BLaER1 treated with 17β-estradiol and CSF1 and Interleukin-3, amounts not matched to agents 10 nM and 100 nM (cell line): ENCODE data around the gene PRDM5.
A peak's percentile ranks its signal among the peaks of the same experiment; 100 is the strongest.
"Not testable (repeated sequence)": the region's sequence is repeated elsewhere in the genome, so short reads cannot be mapped to it uniquely, and the experiment has no call there.

ENCODE experiments used
- H3K27ac ChIP-seq, 11 experiments: shearing (Covaris generic); formaldehyde crosslinking; 2 replicates each; pipeline ENCODE4 v1.8.1; 2022
- H3K27me3 ChIP-seq, 11 experiments: shearing (Covaris generic); formaldehyde crosslinking; 2 replicates each; pipeline ENCODE4 v1.8.1; 2022
- H3K36me3 ChIP-seq, 11 experiments: shearing (Covaris generic); formaldehyde crosslinking; 2 replicates each; pipeline ENCODE4 v1.8.1; 2022
- H3K4me1 ChIP-seq, 10 experiments: shearing (Covaris generic); formaldehyde crosslinking; 2 replicates each; pipeline ENCODE4 v1.8.1; 2022
- H3K4me2 ChIP-seq, 11 experiments: shearing (Covaris generic); formaldehyde crosslinking; 2 replicates each; pipeline ENCODE4 v1.8.1; 2022
- H3K4me3 ChIP-seq, 10 experiments: shearing (Covaris generic); formaldehyde crosslinking; 2 replicates each; pipeline ENCODE4 v1.8.1; 2022
- H3K9ac ChIP-seq, 11 experiments: shearing (Covaris generic); formaldehyde crosslinking; 2 replicates each; pipeline ENCODE4 v1.8.1; 2022
- H3K9me3 ChIP-seq, 11 experiments: shearing (Covaris generic); formaldehyde crosslinking; replicated peaks in 1 of 11; 2 replicates each; pipeline ENCODE4 v1.8.1; 2022
- H4K20me1 ChIP-seq, 11 experiments: shearing (Covaris generic); formaldehyde crosslinking; 2 replicates each; pipeline ENCODE4 v1.8.1; 2022
- Cebpa-rat ChIP-seq, 11 experiments: shearing (Covaris generic); IDR thresholded peaks; 2 replicates each; pipeline ENCODE4 v1.8.1; 2022

The PRDM5 gene

GRCh38 chr4:120672558-120673147 is 249.9 kb downstream of the PRDM5 start:
- H3K9ac ChIP-seq = no peak overlapping the region
- no peak overlapping the region for H3K4me2 ChIP-seq
- H3K27me3 ChIP-seq = no peaks in the 10 kb centered on the region
- peaks cover 0 to 48% (median 12%) of the 10 kb centered on the region in 11 experiments; a peak in 7 of 22 replicates for H3K9me3 ChIP-seq
- H3K36me3 ChIP-seq = no peaks in the 10 kb centered on the region
- H3K27ac ChIP-seq = no peak overlapping the region
- no peak overlapping the region for H3K4me3 ChIP-seq
- H3K4me1 ChIP-seq = no peaks in the 10 kb centered on the region
- no peak for TF ChIP-seq Cebpa-rat (IDR thresholded peaks at IDR 0.05)
- H4K20me1 ChIP-seq = no peaks in the 10 kb centered on the region

GRCh38 chr4:120672076-120672475 is 250.4 kb downstream of the PRDM5 start:
- Histone ChIP-seq H3K27ac (no peak overlapping the region), H3K4me3 (no peak overlapping the region), H3K4me1 (no peaks in the 10 kb centered on the region), H4K20me1 (no peaks in the 10 kb centered on the region), H3K27me3 (no peaks in the 10 kb centered on the region), H3K36me3 (no peaks in the 10 kb centered on the region), H3K9ac (no peak overlapping the region), H3K4me2 (no peak overlapping the region), H3K9me3 (peaks cover 0 to 48% (median 12%) of the 10 kb centered on the region in 11 experiments; a peak in 7 of 22 replicates)
- no peak for TF ChIP-seq Cebpa-rat (IDR thresholded peaks at IDR 0.05)

- Histone ChIP-seq H4K20me1 (no peaks in the 10 kb centered on the region), H3K4me2 (no peak overlapping the region), H3K27me3 (no peaks in the 10 kb centered on the region), H3K4me1 (no peaks in the 10 kb centered on the region), H3K9me3 (peaks cover 0 to 48% (median 12%) of the 10 kb centered on the region in 11 experiments; a peak in 7 of 22 replicates), H3K9ac (no peak overlapping the region), H3K27ac (no peak overlapping the region), H3K4me3 (no peak overlapping the region), H3K36me3 (no peaks in the 10 kb centered on the region)
- no peak for TF ChIP-seq Cebpa-rat (IDR thresholded peaks at IDR 0.05)
Measured at GRCh38 chr4:120671538-120671937, 251.0 kb downstream of the PRDM5 start.

- H3K4me3 ChIP-seq = no peak overlapping the region
- TF ChIP-seq Cebpa-rat (IDR thresholded peaks at IDR 0.05) = no peak
Measured at GRCh38 chr4:120667102-120667501, 255.4 kb downstream of the PRDM5 start.

GRCh38 chr4:120664851-120665250 is 257.7 kb downstream of the PRDM5 start:
- H3K9ac ChIP-seq = no peak overlapping the region
- no peak overlapping the region for H3K27ac ChIP-seq
- H3K4me1 ChIP-seq = no peaks in the 10 kb centered on the region
- H3K36me3 ChIP-seq = no peaks in the 10 kb centered on the region
- no peaks in the 10 kb centered on the region for H3K27me3 ChIP-seq
- H4K20me1 ChIP-seq = no peaks in the 10 kb centered on the region
- no peak overlapping the region for H3K4me2 ChIP-seq
- H3K4me3 ChIP-seq = no peak overlapping the region
- H3K9me3 ChIP-seq = peaks cover 0 to 10% (median 0%) of the 10 kb centered on the region in 11 experiments; a peak in 2 of 22 replicates
- no peak for TF ChIP-seq Cebpa-rat (IDR thresholded peaks at IDR 0.05)

More at GRCh38 chr4:120667102-120667501, 255.4 kb downstream of the PRDM5 start:
- H3K4me2 ChIP-seq = no peak overlapping the region
- H3K9ac ChIP-seq = no peak overlapping the region
- H3K27me3 ChIP-seq = no peaks in the 10 kb centered on the region
- no peak overlapping the region for H3K27ac ChIP-seq
- H3K9me3 ChIP-seq = peaks cover 0 to 10% (median 3%) of the 10 kb centered on the region in 11 experiments; a peak in 1 of 22 replicates
- H4K20me1 ChIP-seq = no peaks in the 10 kb centered on the region
- no peaks in the 10 kb centered on the region for H3K4me1 ChIP-seq
- H3K36me3 ChIP-seq = no peaks in the 10 kb centered on the region

- Histone ChIP-seq H3K4me1 (peaks cover 0 to 13% (median 5%) of the 10 kb centered on the region in 10 experiments; a peak in 9 of 20 replicates), H3K27ac (no peak overlapping the region)
Measured at GRCh38 chr4:120659616-120660170, 262.8 kb downstream of the PRDM5 start.

GRCh38 chr4:120658772-120659171 is 263.8 kb downstream of the PRDM5 start:
- Histone ChIP-seq H3K4me1 (peaks cover 0 to 13% (median 5%) of the 10 kb centered on the region in 10 experiments; a peak in 9 of 20 replicates), H3K9me3 (peaks cover 0 to 10% (median 0%) of the 10 kb centered on the region in 11 experiments; a peak in 2 of 22 replicates), H3K27ac (no peak overlapping the region), H3K36me3 (no peaks in the 10 kb centered on the region), H4K20me1 (no peaks in the 10 kb centered on the region), H3K4me3 (no peak overlapping the region), H3K4me2 (peak overlapping the region in 7 of 11 experiments; percentile 4 to 60 (median 23); a peak in 9 of 22 replicates), H3K27me3 (no peaks in the 10 kb centered on the region), H3K9ac (no peak overlapping the region)
- TF ChIP-seq Cebpa-rat (IDR thresholded peaks at IDR 0.05) = no peak

More at GRCh38 chr4:120659616-120660170, 262.8 kb downstream of the PRDM5 start:
- Histone ChIP-seq H3K4me3 (no peak overlapping the region), H3K36me3 (no peaks in the 10 kb centered on the region), H3K27me3 (no peaks in the 10 kb centered on the region), H3K4me2 (peak overlapping the region in 1 of 11 experiments; percentile 60; a peak in 1 of 22 replicates), H3K9ac (no peak overlapping the region), H4K20me1 (no peaks in the 10 kb centered on the region), H3K9me3 (peaks cover 0 to 10% (median 0%) of the 10 kb centered on the region in 11 experiments; a peak in 2 of 22 replicates)
- no peak for TF ChIP-seq Cebpa-rat (IDR thresholded peaks at IDR 0.05)

- Histone ChIP-seq H3K4me2 (no peak overlapping the region), H3K27me3 (no peaks in the 10 kb centered on the region), H3K27ac (no peak overlapping the region), H4K20me1 (no peaks in the 10 kb centered on the region), H3K36me3 (no peaks in the 10 kb centered on the region), H3K9me3 (no peaks in the 10 kb centered on the region), H3K4me3 (no peak overlapping the region), H3K4me1 (peaks cover 0 to 8% (median 4%) of the 10 kb centered on the region in 10 experiments; a peak in 9 of 20 replicates), H3K9ac (no peak overlapping the region)
- no peak for TF ChIP-seq Cebpa-rat (IDR thresholded peaks at IDR 0.05)
Measured at GRCh38 chr4:120653804-120654573, 268.5 kb downstream of the PRDM5 start.

- not testable (repeated sequence) for H3K36me3 ChIP-seq, H3K27me3 ChIP-seq, H3K27ac ChIP-seq, H3K4me3 ChIP-seq, H3K9me3 ChIP-seq, H3K4me1 ChIP-seq, H3K4me2 ChIP-seq, H3K9ac ChIP-seq, H4K20me1 ChIP-seq
Measured at GRCh38 chr4:120648336-120648735, 274.2 kb downstream of the PRDM5 start.
